DND-41 (cell line): Measurements from ENCODE around the gene ABCC10.

ENCODE experiments used
- CTCF ChIP-seq: IDR thresholded peaks from 2 replicates; pipeline ENCODE4 v1.5.1; 2012; ENCODE audit warnings: borderline replicate concordance, low read length, moderate library complexity, mild to moderate bottlenecking; ENCODE audit not compliant: poor library complexity, severe bottlenecking; ENCODE audit errors: extremely low read depth
- EZH2 ChIP-seq: IDR thresholded peaks from 3 replicates; pipeline ENCODE4 v1.6.1; 2012; ENCODE audit warnings: borderline replicate concordance, low read depth, mild to moderate bottlenecking, moderate library complexity, low read length, inconsistent platforms; ENCODE audit not compliant: severe bottlenecking

- TF ChIP-seq CTCF (no peak), EZH2 (no peak)
These were observed 45.2 kb downstream of the ABCC10 start for GRCh38 chr6:43472515-43472914.
